ENCODE measurements around the gene PPP1R9A.
A peak's percentile ranks its signal among the peaks of the same experiment; 100 is the strongest.

The PPP1R9A gene

DNA sequence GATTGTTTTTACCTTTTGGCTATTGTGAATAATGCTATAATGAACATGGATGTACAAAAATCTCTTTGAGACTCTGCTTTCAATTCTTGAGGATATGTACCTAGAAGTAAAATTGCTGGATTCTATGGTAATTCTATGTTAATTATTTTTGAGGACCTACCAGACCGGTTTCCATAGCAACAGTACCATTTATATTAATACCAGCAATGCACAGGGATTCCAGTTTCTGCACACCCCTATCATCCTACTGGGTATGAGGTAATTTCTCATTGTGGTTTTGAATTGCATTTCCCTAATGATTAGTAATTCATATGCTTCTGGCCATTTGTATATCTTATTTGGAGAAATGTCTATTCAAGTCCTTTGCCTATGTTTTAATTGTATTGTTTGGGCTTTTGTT lies 9.9 kb upstream of the PPP1R9A start (continued):
- TF ChIP-seq SCRT1 (tag by site-specific recombination; IDR thresholded peaks at IDR 0.05; ENCODE audit: borderline replicate concordance) (no peak), KLF16 (tag by site-specific recombination; IDR thresholded peaks at IDR 0.05) (no peak), ZNF133 (tag by site-specific recombination; IDR thresholded peaks at IDR 0.05) (no peak), ZBTB17 (tag by site-specific recombination; IDR thresholded peaks at IDR 0.05) (no peak)

DNA sequence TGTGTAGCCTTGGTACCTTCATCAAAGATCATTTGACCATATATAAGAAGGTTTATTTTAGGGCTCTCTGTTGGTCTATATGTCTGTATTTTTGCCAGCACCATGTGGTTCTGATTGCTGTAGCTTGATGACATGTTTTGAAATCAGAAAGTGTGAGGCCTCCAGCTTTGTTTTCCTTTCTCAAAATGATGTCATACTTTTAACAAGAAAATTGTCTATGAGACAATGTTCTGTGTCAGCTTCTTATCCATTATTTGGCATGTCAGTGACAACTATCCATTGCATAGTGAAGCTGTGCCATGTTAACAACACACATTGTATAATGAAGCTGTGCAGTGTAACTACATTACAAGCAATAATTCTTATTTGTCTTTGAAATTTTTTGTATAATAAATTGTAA lies 9.1 kb upstream of the PPP1R9A start:
- Histone ChIP-seq H3K4me3 (ENCODE audit: low read depth, low read length) (no peak overlapping the region), H3K27ac (ENCODE audit: extremely low read depth, low read depth, low read length) (no peak overlapping the region), H3K9me3 (ENCODE audit: control insufficient read depth, insufficient read depth, low read depth, low read length) (no peaks in the 10 kb centered on the region), H3K36me3 (ENCODE audit: control insufficient read depth in 2 of 2, insufficient read depth in 1 of 2, low read length in 2 of 2) (no peaks in the 10 kb centered on the region), H3K4me1 (ENCODE audit: control insufficient read depth, insufficient read depth, low read length) (peaks cover 7% of the 10 kb centered on the region; the same call in 1 of the 2 replicates)
- CTCF ChIA-PET, result interaction anchor here (1.2 kb wide), 1 partner anchor 790 kb away, joined by 3 read pairs; no protein-coding TSS in a partner anchor
- POLR2A ChIA-PET, result no interaction called here
- TF ChIP-seq ZNF629 (tag by site-specific recombination; IDR thresholded peaks at IDR 0.05) (peak; percentile 72), BCL11B (tag by site-specific recombination; IDR thresholded peaks at IDR 0.05; ENCODE audit: low read depth) (no peak), ZNF324 (tag by site-specific recombination; IDR thresholded peaks at IDR 0.05) (no peak), ZNF48 (tag by site-specific recombination; IDR thresholded peaks at IDR 0.05) (no peak), GLI2 (tag by site-specific recombination; IDR thresholded peaks at IDR 0.05; ENCODE audit: borderline replicate concordance, low read depth) (no peak)
- TF ChIP-seq, protein P1, sequence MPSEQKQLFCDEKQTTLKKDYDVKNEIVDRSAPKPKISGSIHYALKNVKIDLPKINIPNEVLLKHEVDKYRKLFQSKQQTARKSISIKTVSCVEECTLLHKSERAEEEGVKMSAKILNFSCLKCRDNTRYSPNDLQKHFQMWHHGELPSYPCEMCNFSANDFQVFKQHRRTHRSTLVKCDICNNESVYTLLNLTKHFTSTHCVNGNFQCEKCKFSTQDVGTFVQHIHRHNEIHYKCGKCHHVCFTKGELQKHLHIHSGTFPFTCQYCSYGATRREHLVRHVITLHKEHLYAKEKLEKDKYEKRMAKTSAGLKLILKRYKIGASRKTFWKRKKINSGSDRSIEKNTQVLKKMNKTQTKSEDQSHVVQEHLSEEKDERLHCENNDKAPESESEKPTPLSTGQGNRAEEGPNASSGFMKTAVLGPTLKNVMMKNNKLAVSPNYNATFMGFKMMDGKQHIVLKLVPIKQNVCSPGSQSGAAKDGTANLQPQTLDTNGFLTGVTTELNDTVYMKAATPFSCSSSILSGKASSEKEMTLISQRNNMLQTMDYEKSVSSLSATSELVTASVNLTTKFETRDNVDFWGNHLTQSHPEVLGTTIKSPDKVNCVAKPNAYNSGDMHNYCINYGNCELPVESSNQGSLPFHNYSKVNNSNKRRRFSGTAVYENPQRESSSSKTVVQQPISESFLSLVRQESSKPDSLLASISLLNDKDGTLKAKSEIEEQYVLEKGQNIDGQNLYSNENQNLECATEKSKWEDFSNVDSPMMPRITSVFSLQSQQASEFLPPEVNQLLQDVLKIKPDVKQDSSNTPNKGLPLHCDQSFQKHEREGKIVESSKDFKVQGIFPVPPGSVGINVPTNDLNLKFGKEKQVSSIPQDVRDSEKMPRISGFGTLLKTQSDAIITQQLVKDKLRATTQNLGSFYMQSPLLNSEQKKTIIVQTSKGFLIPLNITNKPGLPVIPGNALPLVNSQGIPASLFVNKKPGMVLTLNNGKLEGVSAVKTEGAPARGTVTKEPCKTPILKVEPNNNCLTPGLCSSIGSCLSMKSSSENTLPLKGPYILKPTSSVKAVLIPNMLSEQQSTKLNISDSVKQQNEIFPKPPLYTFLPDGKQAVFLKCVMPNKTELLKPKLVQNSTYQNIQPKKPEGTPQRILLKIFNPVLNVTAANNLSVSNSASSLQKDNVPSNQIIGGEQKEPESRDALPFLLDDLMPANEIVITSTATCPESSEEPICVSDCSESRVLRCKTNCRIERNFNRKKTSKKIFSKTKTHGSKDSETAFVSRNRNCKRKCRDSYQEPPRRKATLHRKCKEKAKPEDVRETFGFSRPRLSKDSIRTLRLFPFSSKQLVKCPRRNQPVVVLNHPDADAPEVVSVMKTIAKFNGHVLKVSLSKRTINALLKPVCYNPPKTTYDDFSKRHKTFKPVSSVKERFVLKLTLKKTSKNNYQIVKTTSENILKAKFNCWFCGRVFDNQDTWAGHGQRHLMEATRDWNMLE (tag by site-specific recombination; conservative IDR thresholded peaks at IDR 0.05; ENCODE audit: low read depth), result no peak
- TF ChIP-seq, protein P2, sequence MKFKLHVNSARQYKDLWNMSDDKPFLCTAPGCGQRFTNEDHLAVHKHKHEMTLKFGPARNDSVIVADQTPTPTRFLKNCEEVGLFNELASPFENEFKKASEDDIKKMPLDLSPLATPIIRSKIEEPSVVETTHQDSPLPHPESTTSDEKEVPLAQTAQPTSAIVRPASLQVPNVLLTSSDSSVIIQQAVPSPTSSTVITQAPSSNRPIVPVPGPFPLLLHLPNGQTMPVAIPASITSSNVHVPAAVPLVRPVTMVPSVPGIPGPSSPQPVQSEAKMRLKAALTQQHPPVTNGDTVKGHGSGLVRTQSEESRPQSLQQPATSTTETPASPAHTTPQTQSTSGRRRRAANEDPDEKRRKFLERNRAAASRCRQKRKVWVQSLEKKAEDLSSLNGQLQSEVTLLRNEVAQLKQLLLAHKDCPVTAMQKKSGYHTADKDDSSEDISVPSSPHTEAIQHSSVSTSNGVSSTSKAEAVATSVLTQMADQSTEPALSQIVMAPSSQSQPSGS (tag by site-specific recombination; IDR thresholded peaks at IDR 0.05; ENCODE audit: low read depth), result peak; percentile 89

DNA sequence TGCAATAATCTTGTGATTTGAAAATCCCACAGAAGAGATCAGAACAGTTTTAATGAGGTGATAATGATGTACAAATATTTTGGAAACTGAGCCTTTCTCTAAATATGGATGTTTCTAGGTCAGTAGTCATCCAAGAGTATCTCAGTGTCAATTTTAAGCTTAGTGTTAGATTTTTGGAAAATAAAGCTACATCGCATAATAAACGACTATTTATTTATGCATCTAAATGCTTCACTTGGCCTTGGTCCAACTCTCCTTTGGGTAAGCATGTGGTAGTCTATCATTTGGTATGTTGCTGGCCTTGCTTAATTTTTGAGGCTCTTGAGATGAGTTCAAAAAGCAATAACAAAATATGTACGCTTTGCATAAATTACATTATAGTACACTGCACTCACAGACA lies 5.4 kb upstream of the PPP1R9A start:
- Histone ChIP-seq H3K4me3 (ENCODE audit: low read depth, low read length) (no peak overlapping the region), H3K9me3 (ENCODE audit: control insufficient read depth, insufficient read depth, low read depth, low read length) (no peaks in the 10 kb centered on the region), H3K36me3 (ENCODE audit: control insufficient read depth in 2 of 2, insufficient read depth in 1 of 2, low read length in 2 of 2) (no peaks in the 10 kb centered on the region), H3K4me1 (ENCODE audit: control insufficient read depth, insufficient read depth, low read length) (peaks cover 14% of the 10 kb centered on the region), H3K27ac (ENCODE audit: extremely low read depth, low read depth, low read length) (no peak overlapping the region)
- TF ChIP-seq, protein P3, sequence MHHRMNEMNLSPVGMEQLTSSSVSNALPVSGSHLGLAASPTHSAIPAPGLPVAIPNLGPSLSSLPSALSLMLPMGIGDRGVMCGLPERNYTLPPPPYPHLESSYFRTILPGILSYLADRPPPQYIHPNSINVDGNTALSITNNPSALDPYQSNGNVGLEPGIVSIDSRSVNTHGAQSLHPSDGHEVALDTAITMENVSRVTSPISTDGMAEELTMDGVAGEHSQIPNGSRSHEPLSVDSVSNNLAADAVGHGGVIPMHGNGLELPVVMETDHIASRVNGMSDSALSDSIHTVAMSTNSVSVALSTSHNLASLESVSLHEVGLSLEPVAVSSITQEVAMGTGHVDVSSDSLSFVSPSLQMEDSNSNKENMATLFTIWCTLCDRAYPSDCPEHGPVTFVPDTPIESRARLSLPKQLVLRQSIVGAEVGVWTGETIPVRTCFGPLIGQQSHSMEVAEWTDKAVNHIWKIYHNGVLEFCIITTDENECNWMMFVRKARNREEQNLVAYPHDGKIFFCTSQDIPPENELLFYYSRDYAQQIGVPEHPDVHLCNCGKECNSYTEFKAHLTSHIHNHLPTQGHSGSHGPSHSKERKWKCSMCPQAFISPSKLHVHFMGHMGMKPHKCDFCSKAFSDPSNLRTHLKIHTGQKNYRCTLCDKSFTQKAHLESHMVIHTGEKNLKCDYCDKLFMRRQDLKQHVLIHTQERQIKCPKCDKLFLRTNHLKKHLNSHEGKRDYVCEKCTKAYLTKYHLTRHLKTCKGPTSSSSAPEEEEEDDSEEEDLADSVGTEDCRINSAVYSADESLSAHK (tag by site-specific recombination; IDR thresholded peaks at IDR 0.05), result no peak
- TF ChIP-seq ZNF132 (tag by site-specific recombination; IDR thresholded peaks at IDR 0.05; ENCODE audit: borderline replicate concordance) (no peak), SCRT1 (tag by site-specific recombination; IDR thresholded peaks at IDR 0.05; ENCODE audit: borderline replicate concordance) (no peak), RBAK (tag by site-specific recombination; IDR thresholded peaks at IDR 0.05) (no peak), KLF8 (tag by site-specific recombination; IDR thresholded peaks at IDR 0.05) (no peak)
- POLR2A ChIA-PET, result no interaction called here
- CTCF ChIA-PET, result interaction anchor here (0.6 kb wide), 2 partner anchors 298 to 789 kb away, joined by 3 to 5 read pairs; no protein-coding TSS in a partner anchor
